ENCODE results near the gene PRR35.
"Not testable (repeated sequence)": the region's sequence is repeated elsewhere in the genome, so short reads cannot be mapped to it uniquely, and the experiment has no call there.

Gene PRR35

GRCh38 chr16:596736-597060, 36.5 kb downstream of the PRR35 start:
- no peak for DNase-seq

GRCh38 chr16:597655-598054, 37.5 kb downstream of the PRR35 start:
- not testable (repeated sequence) for DNase-seq

GRCh38 chr16:598823-599739, 38.9 kb downstream of the PRR35 start:
- DNase-seq = no peak

- no peak for DNase-seq
Observed at GRCh38 chr16:600781-601180, 40.6 kb downstream of the PRR35 start.

- no peak for DNase-seq
Observed at GRCh38 chr16:603933-604332, 43.7 kb downstream of the PRR35 start.

- no peak for DNase-seq
Observed at GRCh38 chr16:606656-607307, 46.6 kb downstream of the PRR35 start.

- no peak for DNase-seq
Observed at GRCh38 chr16:608019-608418, 47.8 kb downstream of the PRR35 start.

- no peak for DNase-seq
Observed at GRCh38 chr16:609316-609715, 49.1 kb downstream of the PRR35 start.

- no peak for DNase-seq
Observed at GRCh38 chr16:609984-610383, 49.8 kb downstream of the PRR35 start.

- DNase-seq = peak in 5 of 6 experiments; percentile 35 to 54 (median 38)
Observed at GRCh38 chr16:610513-611381, 50.6 kb downstream of the PRR35 start.

GRCh38 chr16:615122-615521, 54.9 kb downstream of the PRR35 start:
- DNase-seq = no peak

All from stimulated activated naive CD4-positive, alpha-beta T cell (primary cell).